Measurements from ENCODE around the gene OAS1.

DNA sequence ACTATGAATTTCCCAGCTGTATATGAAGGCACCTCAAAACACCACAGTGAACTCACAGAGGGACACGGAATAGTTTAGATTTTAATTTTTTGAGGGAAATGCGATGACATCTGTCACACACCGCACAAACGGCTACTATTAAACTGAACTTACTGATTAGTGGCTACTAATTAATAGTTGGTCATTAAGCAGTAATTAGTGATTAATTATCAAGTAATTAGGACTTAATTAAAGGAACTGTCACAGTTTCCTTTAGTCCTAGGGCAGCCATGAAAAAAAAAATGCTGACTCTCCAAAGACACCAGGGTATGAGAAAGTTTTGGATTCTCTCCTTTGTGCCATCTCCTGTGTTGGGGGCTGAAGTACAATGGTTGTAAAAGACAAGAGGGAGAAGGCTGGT is 2.9 kb downstream of the OAS1 start:
- TF ChIP-seq, protein P1, sequence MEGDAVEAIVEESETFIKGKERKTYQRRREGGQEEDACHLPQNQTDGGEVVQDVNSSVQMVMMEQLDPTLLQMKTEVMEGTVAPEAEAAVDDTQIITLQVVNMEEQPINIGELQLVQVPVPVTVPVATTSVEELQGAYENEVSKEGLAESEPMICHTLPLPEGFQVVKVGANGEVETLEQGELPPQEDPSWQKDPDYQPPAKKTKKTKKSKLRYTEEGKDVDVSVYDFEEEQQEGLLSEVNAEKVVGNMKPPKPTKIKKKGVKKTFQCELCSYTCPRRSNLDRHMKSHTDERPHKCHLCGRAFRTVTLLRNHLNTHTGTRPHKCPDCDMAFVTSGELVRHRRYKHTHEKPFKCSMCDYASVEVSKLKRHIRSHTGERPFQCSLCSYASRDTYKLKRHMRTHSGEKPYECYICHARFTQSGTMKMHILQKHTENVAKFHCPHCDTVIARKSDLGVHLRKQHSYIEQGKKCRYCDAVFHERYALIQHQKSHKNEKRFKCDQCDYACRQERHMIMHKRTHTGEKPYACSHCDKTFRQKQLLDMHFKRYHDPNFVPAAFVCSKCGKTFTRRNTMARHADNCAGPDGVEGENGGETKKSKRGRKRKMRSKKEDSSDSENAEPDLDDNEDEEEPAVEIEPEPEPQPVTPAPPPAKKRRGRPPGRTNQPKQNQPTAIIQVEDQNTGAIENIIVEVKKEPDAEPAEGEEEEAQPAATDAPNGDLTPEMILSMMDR (IDR thresholded peaks at IDR 0.05), result no peak
- TF ChIP-seq POLR2A (IDR thresholded peaks at IDR 0.05), result no peak

All from esophagus squamous epithelium (tissue), 4 donors.